ENCODE data around the gene WDR91.
A peak's percentile ranks its signal among the peaks of the same experiment; 100 is the strongest.
"Not testable (repeated sequence)": the region's sequence is repeated elsewhere in the genome, so short reads cannot be mapped to it uniquely, and the experiment has no call there.

The WDR91 gene

GRCh38 chr7:135233570-135233969 is 22.2 kb upstream of the WDR91 start, which contains the start of gene STRA8:
TSS of gene STRA8 (plus strand) at chr7:135233838. CDS start at chr7:135240525, 6,687 bp downstream.
- DNase-seq, result no peak

GRCh38 chr7:135232720-135233119 is 21.4 kb upstream of the WDR91 start:
- no peak for DNase-seq

- no peak for DNase-seq
Measured at GRCh38 chr7:135232087-135232486, 20.8 kb upstream of the WDR91 start.

GRCh38 chr7:135231686-135232085 is 20.4 kb upstream of the WDR91 start:
- DNase-seq, result no peak

- peak in 1 of 2 donors; percentile 12 for DNase-seq
Measured at GRCh38 chr7:135224027-135224426, 12.7 kb upstream of the WDR91 start.

GRCh38 chr7:135217645-135218509 is 6.6 kb upstream of the WDR91 start:
- DNase-seq, result no peak

GRCh38 chr7:135215698-135216097 is 4.4 kb upstream of the WDR91 start:
- no peak for DNase-seq

- no peak for DNase-seq
Measured at GRCh38 chr7:135215180-135215579, 3.9 kb upstream of the WDR91 start.

GRCh38 chr7:135213831-135214230 is 2.5 kb upstream of the WDR91 start:
- no peak for DNase-seq

GRCh38 chr7:135211946-135212685 is 790 bp upstream of the WDR91 start:
- not testable (repeated sequence) for DNase-seq

GRCh38 chr7:135210888-135211178 is 493 bp downstream of the WDR91 start:
- peak in 1 of 2 donors; percentile 27 for DNase-seq

- DNase-seq, result peak; percentile 34 to 41
Measured at GRCh38 chr7:135209225-135209834, 2.0 kb downstream of the WDR91 start.

- DNase-seq, result peak in 1 of 2 donors; percentile 23
Measured at GRCh38 chr7:135208102-135208793, 3.1 kb downstream of the WDR91 start.

- DNase-seq, result no peak
Measured at GRCh38 chr7:135207406-135208101, 3.8 kb downstream of the WDR91 start.

GRCh38 chr7:135206941-135207391 is 4.4 kb downstream of the WDR91 start:
- DNase-seq, result peak in 1 of 2 donors; percentile 29

GRCh38 chr7:135205850-135206249 is 5.5 kb downstream of the WDR91 start:
- no peak for DNase-seq

- no peak for DNase-seq
Measured at GRCh38 chr7:135204876-135205275, 6.5 kb downstream of the WDR91 start.

GRCh38 chr7:135204341-135204749 is 7.0 kb downstream of the WDR91 start:
- DNase-seq, result no peak

- DNase-seq, result no peak
Measured at GRCh38 chr7:135201350-135201749, 10.0 kb downstream of the WDR91 start.

GRCh38 chr7:135200821-135201331 is 10.4 kb downstream of the WDR91 start:
- DNase-seq, result no peak

GRCh38 chr7:135199439-135199838 is 11.9 kb downstream of the WDR91 start:
- DNase-seq, result no peak
